H9 (cell line): ENCODE data around the gene RNU1-1. TPM values are rescaled to one million over a fixed set of nuclear protein-coding genes. Genes with fewer than 3 reads are reported as not detected.
"Not testable (repeated sequence)": the region's sequence is repeated elsewhere in the genome, so short reads cannot be mapped to it uniquely, and the experiment has no call there.

ENCODE experiments used
- DNase-seq: peaks from one replicate; pipeline ENCODE4 v3.0.0-alpha.2; 2017
- H2AFZ ChIP-seq: one replicate; pipeline ENCODE4 v1.6.1; 2013; ENCODE audit warnings: mild to moderate bottlenecking, low read length, control low read depth, moderate library complexity
- H2AK5ac ChIP-seq: 2 replicates; pipeline ENCODE4 v1.6.1; 2013; ENCODE audit warnings: low read length, control low read depth, mixed read lengths; ENCODE audit not compliant: insufficient read length
- H2BK120ac ChIP-seq: one replicate; pipeline ENCODE4 v1.6.1; 2013; ENCODE audit warnings: low read depth, mild to moderate bottlenecking, low read length, control low read depth, inconsistent platforms; ENCODE audit not compliant: poor library complexity, severe bottlenecking
- H2BK12ac ChIP-seq: 2 replicates; pipeline ENCODE4 v1.6.1; 2013; ENCODE audit warnings: low read length, control low read depth, mixed read lengths, low read depth; ENCODE audit not compliant: insufficient read length
- H2BK15ac ChIP-seq: 2 replicates; pipeline ENCODE4 v1.6.1; 2013; ENCODE audit warnings: low read depth, low read length, control low read depth
- H2BK20ac ChIP-seq: one replicate; pipeline ENCODE4 v1.6.1; 2013; ENCODE audit warnings: low read depth, mild to moderate bottlenecking, low read length, control low read depth, inconsistent platforms; ENCODE audit not compliant: poor library complexity, severe bottlenecking
- H2BK5ac ChIP-seq: 2 replicates; pipeline ENCODE4 v1.6.1; 2013; ENCODE audit warnings: low read length, control low read depth, mixed read lengths; ENCODE audit not compliant: insufficient read length
- H3K14ac ChIP-seq: 2 replicates; pipeline ENCODE4 v1.6.1; 2013; ENCODE audit warnings: low read length, control low read depth; ENCODE audit not compliant: insufficient read depth
- H3K18ac ChIP-seq: 2 replicates; pipeline ENCODE4 v1.6.1; 2013; ENCODE audit warnings: low read depth, mild to moderate bottlenecking, mixed read lengths, low read length, control low read depth; ENCODE audit not compliant: insufficient read length
- H3K23ac ChIP-seq: 2 replicates; pipeline ENCODE4 v1.6.1; 2013; ENCODE audit warnings: low read length, control low read depth, mixed read lengths, low read depth; ENCODE audit not compliant: insufficient read length
- H3K23me2 ChIP-seq: 2 replicates; pipeline ENCODE4 v1.6.1; 2013; ENCODE audit warnings: low read depth, mild to moderate bottlenecking, mixed read lengths, low read length, control low read depth; ENCODE audit not compliant: insufficient read length, poor library complexity, severe bottlenecking
- H3K27ac ChIP-seq: 2 replicates; pipeline ENCODE4 v1.5.1; 2013; ENCODE audit warnings: low read length, control low read depth, mixed read lengths, low read depth; ENCODE audit not compliant: insufficient read length
- H3K27me3 ChIP-seq: 2 replicates; pipeline ENCODE4 v1.6.1; 2013; ENCODE audit warnings: low read length, control low read depth, inconsistent platforms; ENCODE audit not compliant: insufficient read depth
- H3K4ac ChIP-seq: 2 replicates; pipeline ENCODE4 v1.6.1; 2013; ENCODE audit warnings: low read depth, mild to moderate bottlenecking, control low read depth, inconsistent platforms, low read length, moderate library complexity
- H3K4me1 ChIP-seq: 2 replicates; pipeline ENCODE4 v1.6.1; 2013; ENCODE audit warnings: low read length, control low read depth, inconsistent platforms; ENCODE audit not compliant: insufficient read depth
- H3K4me2 ChIP-seq: 2 replicates; pipeline ENCODE4 v1.6.1; 2013; ENCODE audit warnings: low read length, control low read depth, mixed read lengths; ENCODE audit not compliant: insufficient read length, insufficient read depth
- H3K56ac ChIP-seq: 2 replicates; pipeline ENCODE4 v1.6.1; 2013; ENCODE audit warnings: low read depth, mild to moderate bottlenecking, mixed read lengths, low read length, control low read depth; ENCODE audit not compliant: insufficient read length
- H3K79me1 ChIP-seq: 2 replicates; pipeline ENCODE4 v1.6.1; 2013; ENCODE audit warnings: low read depth, mild to moderate bottlenecking, moderate library complexity, low read length, control low read depth, inconsistent platforms; ENCODE audit not compliant: insufficient read depth, poor library complexity, severe bottlenecking
- H3K79me2 ChIP-seq: 2 replicates; pipeline ENCODE4 v1.6.1; 2013; ENCODE audit warnings: low read length, control low read depth, inconsistent platforms; ENCODE audit not compliant: insufficient read depth
- H3K9ac ChIP-seq: 2 replicates; pipeline ENCODE4 v1.6.1; 2013; ENCODE audit warnings: low read length, control low read depth, mixed read lengths; ENCODE audit not compliant: insufficient read length; ENCODE audit errors: extremely low read depth
- H3K9me3 ChIP-seq: one replicate; pipeline ENCODE4 v1.6.1; 2013; ENCODE audit warnings: low read depth, low read length, inconsistent platforms; ENCODE audit not compliant: control insufficient read depth
- H3T11ph ChIP-seq: one replicate; pipeline ENCODE4 v1.6.1; 2013; ENCODE audit warnings: mild to moderate bottlenecking, low read length, control low read depth, inconsistent platforms
- H4K20me1 ChIP-seq: one replicate; pipeline ENCODE4 v1.6.1; 2013; ENCODE audit not compliant: control insufficient read depth, insufficient read length, insufficient read depth
- H4K5ac ChIP-seq: 2 replicates; pipeline ENCODE4 v1.6.1; 2013; ENCODE audit warnings: low read depth, mild to moderate bottlenecking, mixed read lengths, low read length, control low read depth; ENCODE audit not compliant: insufficient read length
- H4K8ac ChIP-seq: replicated peaks from 2 replicates; pipeline ENCODE4 v1.6.1; 2013; ENCODE audit warnings: low read length, control low read depth, mixed read lengths, low read depth; ENCODE audit not compliant: insufficient read length
- H4K91ac ChIP-seq: 2 replicates; pipeline ENCODE4 v1.6.1; 2013; ENCODE audit warnings: low read depth, mild to moderate bottlenecking, moderate library complexity, mixed read lengths, low read length, control low read depth; ENCODE audit not compliant: insufficient read length
- H3K27ac Mint-ChIP-seq, 3 experiments: 2 replicates in 2 of 3; 3 replicates in 1 of 3; pipeline ENCODE4 v1.8.0; 2020 to 2021; ENCODE audit warnings: mixed read lengths in 3 of 3, mild to moderate bottlenecking in 1 of 3, moderate library complexity in 1 of 3
- H3K27me3 Mint-ChIP-seq: 2 replicates; pipeline ENCODE4 v1.8.0; 2021; ENCODE audit warnings: low read depth, mild to moderate bottlenecking, moderate library complexity, mixed read lengths
- H3K36me3 Mint-ChIP-seq, 3 experiments: 2 replicates in 2 of 3; 3 replicates in 1 of 3; pipeline ENCODE4 v1.8.0; 2020 to 2021; ENCODE audit warnings: low read depth in 3 of 3, mixed read lengths in 3 of 3; ENCODE audit not compliant: insufficient read depth in 1 of 3
- H3K4me1 Mint-ChIP-seq, 2 experiments: 2 replicates each; pipeline ENCODE4 v1.8.0; 2020; ENCODE audit warnings: mixed read lengths in 2 of 2
- H3K4me3 Mint-ChIP-seq, 2 experiments: 2 replicates in 1 of 2; 3 replicates in 1 of 2; pipeline ENCODE4 v1.8.0; 2020 to 2021; ENCODE audit warnings: mild to moderate bottlenecking in 2 of 2, mixed read lengths in 2 of 2, moderate library complexity in 1 of 2
- H3K9me3 Mint-ChIP-seq, 2 experiments: 2 replicates in 1 of 2; 3 replicates in 1 of 2; pipeline ENCODE4 v1.8.0; 2020; ENCODE audit warnings: mild to moderate bottlenecking in 2 of 2, mixed read lengths in 2 of 2, moderate library complexity in 1 of 2
- CTCF ChIP-seq: fragments of 200-600 bp; sonication (generic); conservative IDR thresholded peaks from 3 replicates; pipeline ENCODE4 v1.8.0; 2021; ENCODE audit warnings: antibody characterized with exemption, mild to moderate bottlenecking
- WGBS: extraction: QIAGEN DNeasy Blood & Tissue Kit; methylation state at CpG from one replicate; pipeline ENCODE4 v1.1.7; 2013; ENCODE audit warnings: missing lambda C conversion rate, low lambda C conversion rate, mixed read lengths; ENCODE audit not compliant: insufficient read length; ENCODE audit errors: extremely low coverage; 5-methylcytosine and 5-hydroxymethylcytosine counted together
- total RNA-seq: library from RNA; stranded (reverse); gene quantifications from 2 replicates; pipeline ENCODE4 v1.2.1, GENCODE V29; 2021

The RNU1-1 gene
- total RNA-seq, 1 experiment from 2014 or later: 2,051 TPM

- Histone ChIP-seq H3K9ac (no peak overlapping the region), H3K14ac (no peak overlapping the region), H3K56ac (no peak overlapping the region), H3K4ac (no peak overlapping the region), H2AFZ (no peak overlapping the region), H2BK20ac (no peak overlapping the region), H2BK15ac (no peak overlapping the region), H3K18ac (no peak overlapping the region), H2AK5ac (no peak overlapping the region), H3K79me1 (no peaks in the 10 kb centered on the region), H3K23ac (no peak overlapping the region), H3T11ph (no peak overlapping the region), H3K27ac (no peak overlapping the region), H2BK5ac (no peak overlapping the region), H3K4me2 (no peak overlapping the region), H3K27me3 (no peaks in the 10 kb centered on the region), H2BK12ac (no peak overlapping the region), H4K20me1 (no peaks in the 10 kb centered on the region), H3K23me2 (no peaks in the 10 kb centered on the region), H4K91ac (no peak overlapping the region), H3K4me1 (no peaks in the 10 kb centered on the region), H4K5ac (no peak overlapping the region), H2BK120ac (no peak overlapping the region), H3K9me3 (no peaks in the 10 kb centered on the region), H4K8ac (no peak overlapping the region), H3K79me2 (no peaks in the 10 kb centered on the region)
- H3K4me1 Mint-ChIP-seq: no peaks in the 10 kb centered on the region
- H3K36me3 Mint-ChIP-seq: peaks cover 8 to 53% (median 36%) of the 10 kb centered on the region in 3 experiments
- H3K9me3 Mint-ChIP-seq: no peaks in the 10 kb centered on the region; a peak in 1 of 5 replicates
- no CpG with 5 or more reads among the region's 8 CpGs for WGBS
- DNase-seq: no peak
- TF ChIP-seq CTCF: no peak
- no peaks in the 10 kb centered on the region for H3K27me3 Mint-ChIP-seq
- no peak overlapping the region for H3K4me3 Mint-ChIP-seq
- peak overlapping the region in 1 of 3 experiments; percentile 47; a peak in 1 of 7 replicates for H3K27ac Mint-ChIP-seq
These were observed 29.6 kb downstream of the RNU1-1 start for GRCh38 chr1:16484501-16484835.

GRCh38 chr1:16483639-16484500, 30.2 kb downstream of the RNU1-1 start:
- not testable (repeated sequence) for H4K20me1 ChIP-seq, H3K4ac ChIP-seq, H3K4me1 ChIP-seq, H3K9ac ChIP-seq, H3K27me3 ChIP-seq, H2BK5ac ChIP-seq, H4K8ac ChIP-seq, H3K79me2 ChIP-seq, H3K18ac ChIP-seq, DNase-seq, H4K91ac ChIP-seq, H2BK120ac ChIP-seq, H2AK5ac ChIP-seq, H3K9me3 ChIP-seq, H3T11ph ChIP-seq, H2BK12ac ChIP-seq, H2AFZ ChIP-seq, H3K4me2 ChIP-seq, H3K56ac ChIP-seq, H3K14ac ChIP-seq, H2BK15ac ChIP-seq, H3K4me3 Mint-ChIP-seq, H3K9me3 Mint-ChIP-seq, H4K5ac ChIP-seq, H3K23me2 ChIP-seq, H3K23ac ChIP-seq, H3K27me3 Mint-ChIP-seq, H2BK20ac ChIP-seq, H3K79me1 ChIP-seq, H3K27ac ChIP-seq, H3K4me1 Mint-ChIP-seq
- no CpG with 5 or more reads among the region's 45 CpGs for WGBS
- peak overlapping the region in 2 of 3 experiments; percentile 49 to 70; a peak in 2 of 7 replicates for H3K27ac Mint-ChIP-seq
- H3K36me3 Mint-ChIP-seq: peaks cover 8 to 50% (median 33%) of the 10 kb centered on the region in 3 experiments
